OCI-LY1 (cell line): ENCODE results near the gene CYBA.

ENCODE experiments used
- H2AFZ ChIP-seq: fragments of 200-600 bp; sonication (generic), shearing (Covaris generic); 2 replicates; pipeline ENCODE4 v1.6.0; 2014; ENCODE audit warnings: antibody characterized with exemption, mild to moderate bottlenecking, low read length
- H3F3A ChIP-seq: fragments of 200-600 bp; sonication (generic), shearing (Covaris generic); 2 replicates; pipeline ENCODE4 v1.6.0; 2014; ENCODE audit warnings: mild to moderate bottlenecking, antibody characterized with exemption, low read length, moderate library complexity; ENCODE audit not compliant: insufficient read depth
- H3K27ac ChIP-seq: fragments of 200-600 bp; sonication (generic); 2 replicates; pipeline ENCODE4 v1.5.1; 2014; ENCODE audit warnings: low read length, mixed run types, mild to moderate bottlenecking, low read depth; ENCODE audit not compliant: poor library complexity, severe bottlenecking
- H3K27me3 ChIP-seq: fragments of 200-600 bp; sonication (generic); 2 replicates; pipeline ENCODE4 v1.6.0; 2014; ENCODE audit warnings: antibody characterized with exemption, mild to moderate bottlenecking, low read length, moderate library complexity; ENCODE audit not compliant: insufficient read depth
- H3K36me3 ChIP-seq: fragments of 200-600 bp; sonication (generic); 2 replicates; pipeline ENCODE4 v1.6.1; 2014; ENCODE audit warnings: mild to moderate bottlenecking, antibody characterized with exemption, low read length, moderate library complexity, mixed read lengths; ENCODE audit not compliant: insufficient read depth
- H3K4me1 ChIP-seq: fragments of 200-600 bp; sonication (generic); 2 replicates; pipeline ENCODE4 v1.5.1; 2014; ENCODE audit warnings: mild to moderate bottlenecking, low read length, moderate library complexity; ENCODE audit not compliant: insufficient read depth, severe bottlenecking
- H3K4me2 ChIP-seq: fragments of 200-600 bp; sonication (generic), shearing (Covaris generic); 2 replicates; pipeline ENCODE4 v1.6.1; 2014; ENCODE audit warnings: low read length
- H3K4me3 ChIP-seq: fragments of 200-600 bp; sonication (generic); 2 replicates; pipeline ENCODE4 v1.5.1; 2014; ENCODE audit warnings: low read length, low read depth, mild to moderate bottlenecking, mixed read lengths; ENCODE audit not compliant: poor library complexity, severe bottlenecking
- H3K79me2 ChIP-seq: fragments of 200-600 bp; shearing (Covaris generic); 2 replicates; pipeline ENCODE4 v1.6.1; 2016; ENCODE audit warnings: mixed run types, low read length, mixed read lengths; ENCODE audit not compliant: insufficient read depth
- H3K9ac ChIP-seq: fragments of 200-600 bp; sonication (generic), shearing (Covaris generic); 2 replicates; pipeline ENCODE4 v1.6.1; 2014; ENCODE audit warnings: mild to moderate bottlenecking, low read length, mixed read lengths
- H3K9me2 ChIP-seq: fragments of 200-600 bp; sonication (generic), shearing (Covaris generic); 2 replicates; pipeline ENCODE4 v1.6.1; 2014; ENCODE audit warnings: low read depth, mild to moderate bottlenecking, low read length, mixed read lengths
- H3K9me3 ChIP-seq: fragments of 200-600 bp; shearing (Covaris generic); 2 replicates; pipeline ENCODE4 v1.6.1; 2014; ENCODE audit warnings: low read length, mixed read lengths
- H4K20me1 ChIP-seq: fragments of 200-600 bp; sonication (generic), shearing (Covaris generic); 2 replicates; pipeline ENCODE4 v1.6.0; 2016; ENCODE audit warnings: mild to moderate bottlenecking, low read length; ENCODE audit not compliant: insufficient read depth
- EZH2 ChIP-seq: fragments of 200-600 bp; sonication (generic), shearing (Covaris generic); IDR thresholded peaks from 2 replicates; pipeline ENCODE4 v1.8.0; 2017; ENCODE audit warnings: borderline replicate concordance, mixed run types, mild to moderate bottlenecking, antibody characterized with exemption, low read length, moderate library complexity, mixed read lengths
- TF ChIP-seq, protein P1 (sequence below): fragments of 200-600 bp; sonication (generic), shearing (Covaris generic); IDR thresholded peaks from 2 replicates; pipeline ENCODE4 v1.5.1; 2017; ENCODE audit warnings: mild to moderate bottlenecking, antibody characterized with exemption, low read length, moderate library complexity, mixed read lengths

The CYBA gene

DNA sequence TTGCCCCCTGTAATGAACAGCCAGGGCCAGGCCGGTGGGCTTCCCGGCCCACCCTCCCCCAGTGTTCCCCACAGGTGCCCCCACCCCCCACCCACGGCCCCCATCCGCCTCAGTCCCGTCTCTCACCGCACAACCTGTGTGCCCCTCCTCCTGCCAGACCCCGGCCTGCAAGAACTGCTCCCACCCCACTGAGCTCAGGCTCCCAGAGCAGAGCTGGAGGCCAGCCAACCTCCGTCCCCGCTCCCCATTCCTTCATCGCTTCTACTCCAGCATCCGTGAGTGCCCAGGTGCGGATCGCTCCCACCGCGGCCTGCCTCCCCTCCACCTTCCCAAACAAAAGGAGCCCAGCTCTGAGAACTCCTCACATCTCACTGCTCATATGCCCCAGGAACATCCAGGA, 7.9 kb upstream of the CYBA start:
- H3K27me3 ChIP-seq = no peaks in the 10 kb centered on the region
- H3K4me2 ChIP-seq = no peak overlapping the region
- H3K36me3 ChIP-seq = peaks cover 32% of the 10 kb centered on the region; the same call in 1 of the 2 replicates
- H3K4me1 ChIP-seq = peaks cover 31% of the 10 kb centered on the region
- H3K9ac ChIP-seq = no peak overlapping the region
- no peaks in the 10 kb centered on the region for H4K20me1 ChIP-seq
- no peak overlapping the region for H2AFZ ChIP-seq
- H3K9me2 ChIP-seq = no peaks in the 10 kb centered on the region
- TF ChIP-seq EZH2 = no peak
- TF ChIP-seq, protein P1, sequence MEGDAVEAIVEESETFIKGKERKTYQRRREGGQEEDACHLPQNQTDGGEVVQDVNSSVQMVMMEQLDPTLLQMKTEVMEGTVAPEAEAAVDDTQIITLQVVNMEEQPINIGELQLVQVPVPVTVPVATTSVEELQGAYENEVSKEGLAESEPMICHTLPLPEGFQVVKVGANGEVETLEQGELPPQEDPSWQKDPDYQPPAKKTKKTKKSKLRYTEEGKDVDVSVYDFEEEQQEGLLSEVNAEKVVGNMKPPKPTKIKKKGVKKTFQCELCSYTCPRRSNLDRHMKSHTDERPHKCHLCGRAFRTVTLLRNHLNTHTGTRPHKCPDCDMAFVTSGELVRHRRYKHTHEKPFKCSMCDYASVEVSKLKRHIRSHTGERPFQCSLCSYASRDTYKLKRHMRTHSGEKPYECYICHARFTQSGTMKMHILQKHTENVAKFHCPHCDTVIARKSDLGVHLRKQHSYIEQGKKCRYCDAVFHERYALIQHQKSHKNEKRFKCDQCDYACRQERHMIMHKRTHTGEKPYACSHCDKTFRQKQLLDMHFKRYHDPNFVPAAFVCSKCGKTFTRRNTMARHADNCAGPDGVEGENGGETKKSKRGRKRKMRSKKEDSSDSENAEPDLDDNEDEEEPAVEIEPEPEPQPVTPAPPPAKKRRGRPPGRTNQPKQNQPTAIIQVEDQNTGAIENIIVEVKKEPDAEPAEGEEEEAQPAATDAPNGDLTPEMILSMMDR = no peak
- H3K4me3 ChIP-seq = no peak overlapping the region
- H3F3A ChIP-seq = no peaks in the 10 kb centered on the region
- H3K27ac ChIP-seq = no peak overlapping the region
- H3K79me2 ChIP-seq = peaks cover 12% of the 10 kb centered on the region
- H3K9me3 ChIP-seq = no peaks in the 10 kb centered on the region

DNA sequence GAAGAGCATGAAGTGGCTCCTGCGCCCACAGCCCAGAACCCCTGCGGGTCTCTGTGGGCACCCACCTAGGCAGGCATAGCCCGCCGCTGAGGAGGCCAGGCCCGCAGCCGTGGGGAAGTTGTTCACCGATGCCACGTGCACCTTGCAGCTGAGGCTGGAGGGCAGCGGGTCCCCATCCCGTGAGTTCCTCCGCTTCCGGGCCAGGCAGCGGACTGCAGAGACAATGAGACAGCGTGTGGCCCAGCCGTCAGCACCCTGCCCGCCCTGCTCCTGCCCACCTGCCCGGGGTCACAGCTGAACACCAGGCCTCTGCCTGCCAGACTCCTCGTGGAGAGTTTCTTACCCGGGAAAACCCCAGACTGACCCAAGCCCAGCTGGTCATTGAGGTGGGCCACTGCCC, 6.5 kb upstream of the CYBA start:
- no peaks in the 10 kb centered on the region for H3K9me2 ChIP-seq
- H3K27me3 ChIP-seq = no peaks in the 10 kb centered on the region
- TF ChIP-seq, protein P1 = no peak
- TF ChIP-seq EZH2 = no peak
- H4K20me1 ChIP-seq = no peaks in the 10 kb centered on the region
- no peaks in the 10 kb centered on the region for H3F3A ChIP-seq
- H3K27ac ChIP-seq = peak overlapping the region; percentile 23
- H3K79me2 ChIP-seq = peaks cover 11% of the 10 kb centered on the region
- peaks cover 43% of the 10 kb centered on the region; the same call in 1 of the 2 replicates for H3K36me3 ChIP-seq
- peaks cover 31% of the 10 kb centered on the region for H3K4me1 ChIP-seq
- H2AFZ ChIP-seq = no peak overlapping the region
- no peak overlapping the region for H3K9ac ChIP-seq
- peak overlapping the region; percentile 6; the same call in 1 of the 2 replicates for H3K4me2 ChIP-seq
- H3K9me3 ChIP-seq = no peaks in the 10 kb centered on the region
- no peak overlapping the region for H3K4me3 ChIP-seq

DNA sequence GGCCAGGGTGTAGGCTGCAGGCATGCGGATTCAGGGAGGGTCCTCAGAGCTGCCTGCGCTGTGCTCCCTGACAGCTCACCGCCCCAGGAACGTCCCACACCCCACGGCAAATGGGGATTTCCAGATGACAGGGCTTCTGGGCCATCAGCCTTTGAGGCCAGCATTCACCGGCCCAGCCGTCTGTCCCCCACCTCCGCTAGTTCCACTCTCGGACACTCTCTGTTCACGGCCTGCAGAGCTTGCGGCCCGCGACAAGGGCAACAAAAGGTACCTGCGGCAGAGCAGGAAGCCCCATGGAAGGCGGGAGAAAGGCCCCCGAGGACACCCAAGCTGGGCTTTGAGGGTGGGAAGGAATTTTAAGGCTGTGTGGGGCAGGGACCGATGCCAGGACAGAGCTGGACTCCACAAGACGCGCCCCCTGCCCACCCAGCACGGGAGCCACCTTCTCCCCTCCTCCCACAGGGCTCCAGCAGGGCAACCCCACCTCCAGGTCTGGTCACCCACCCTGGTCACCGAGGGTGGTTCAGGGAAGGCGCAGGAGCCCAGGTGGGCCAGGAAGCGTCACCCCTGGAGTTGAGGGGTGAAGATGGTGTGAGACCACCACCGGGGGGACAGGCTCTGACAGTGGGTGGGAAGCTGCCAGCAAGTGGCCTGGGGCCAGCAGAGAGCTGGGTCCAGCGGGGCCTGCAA, 5.6 kb upstream of the CYBA start:
- Histone ChIP-seq H3K36me3 (peaks cover 45% of the 10 kb centered on the region; the same call in 1 of the 2 replicates), H3K9me3 (no peaks in the 10 kb centered on the region), H4K20me1 (no peaks in the 10 kb centered on the region), H3K9ac (no peak overlapping the region), H3K9me2 (no peaks in the 10 kb centered on the region), H3K27ac (no peak overlapping the region), H3K4me1 (peaks cover 30% of the 10 kb centered on the region), H3K4me3 (no peak overlapping the region), H2AFZ (no peak overlapping the region), H3K27me3 (no peaks in the 10 kb centered on the region), H3K4me2 (no peak overlapping the region), H3K79me2 (peaks cover 6% of the 10 kb centered on the region), H3F3A (no peaks in the 10 kb centered on the region)
- TF ChIP-seq, protein P1 = no peak
- no peak for TF ChIP-seq EZH2
